ENCODE data around the gene MAMLD1.

MAMLD1 gene, protein sequence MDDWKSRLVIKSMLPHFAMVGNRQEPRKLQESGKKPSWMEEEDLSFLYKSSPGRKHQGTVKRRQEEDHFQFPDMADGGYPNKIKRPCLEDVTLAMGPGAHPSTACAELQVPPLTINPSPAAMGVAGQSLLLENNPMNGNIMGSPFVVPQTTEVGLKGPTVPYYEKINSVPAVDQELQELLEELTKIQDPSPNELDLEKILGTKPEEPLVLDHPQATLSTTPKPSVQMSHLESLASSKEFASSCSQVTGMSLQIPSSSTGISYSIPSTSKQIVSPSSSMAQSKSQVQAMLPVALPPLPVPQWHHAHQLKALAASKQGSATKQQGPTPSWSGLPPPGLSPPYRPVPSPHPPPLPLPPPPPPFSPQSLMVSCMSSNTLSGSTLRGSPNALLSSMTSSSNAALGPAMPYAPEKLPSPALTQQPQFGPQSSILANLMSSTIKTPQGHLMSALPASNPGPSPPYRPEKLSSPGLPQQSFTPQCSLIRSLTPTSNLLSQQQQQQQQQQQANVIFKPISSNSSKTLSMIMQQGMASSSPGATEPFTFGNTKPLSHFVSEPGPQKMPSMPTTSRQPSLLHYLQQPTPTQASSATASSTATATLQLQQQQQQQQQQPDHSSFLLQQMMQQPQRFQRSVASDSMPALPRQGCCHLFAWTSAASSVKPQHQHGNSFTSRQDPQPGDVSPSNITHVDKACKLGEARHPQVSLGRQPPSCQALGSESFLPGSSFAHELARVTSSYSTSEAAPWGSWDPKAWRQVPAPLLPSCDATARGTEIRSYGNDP

DNA sequence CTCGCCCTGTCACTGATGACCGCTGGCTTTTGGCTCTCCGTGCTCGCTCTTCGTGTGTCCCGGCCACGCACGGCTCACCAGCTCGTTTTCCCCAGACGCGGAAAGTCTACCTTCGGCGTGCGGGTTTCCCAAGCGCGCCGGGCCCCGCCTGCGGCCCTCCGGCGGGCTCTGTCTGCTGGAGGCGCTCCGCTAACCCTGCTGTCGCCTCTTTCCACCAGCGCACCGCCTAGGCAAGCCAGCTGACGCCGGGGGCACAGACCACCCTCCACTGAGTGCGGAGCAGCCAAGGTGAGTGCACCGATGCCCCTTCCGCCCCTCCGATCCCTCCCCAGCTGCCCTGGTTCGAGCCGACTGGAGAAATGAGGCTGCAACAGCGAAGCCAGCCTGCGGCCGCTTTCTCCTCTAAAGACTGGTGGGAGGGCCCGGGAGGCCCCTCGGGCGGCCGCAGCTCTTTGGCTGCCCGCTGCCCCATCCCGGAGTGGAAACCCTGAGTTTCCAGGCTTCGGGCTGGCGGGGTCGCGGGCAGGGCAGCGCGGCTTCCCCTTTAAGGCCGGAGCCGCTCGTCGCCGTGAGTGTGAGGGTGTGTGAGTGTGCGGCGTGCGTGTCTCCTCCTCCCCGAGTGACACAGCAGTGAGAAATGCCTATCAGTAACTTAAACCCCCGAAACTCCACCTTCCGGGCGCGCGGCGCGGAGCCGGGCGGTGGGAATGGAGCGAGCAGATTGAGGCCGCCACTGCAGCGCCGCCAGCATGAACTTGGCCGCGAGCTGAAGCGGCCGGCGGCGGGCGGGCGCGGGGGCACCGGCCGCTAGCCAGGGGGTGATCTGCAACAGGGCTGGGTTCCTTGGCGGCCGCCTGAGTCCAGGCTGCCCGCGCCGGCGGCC lies at the start of gene MAMLD1:
Gene MAMLD1, plus strand, starts transcription at position 719 of the 883 bp plus-strand sequence. CDS start 82,200 bp downstream, outside the sequence.
- H3K9me2 ChIP-seq (replicated peaks; ENCODE audit: control insufficient read depth, low read length): no peaks in the 10 kb centered on the region
- no peaks in the 10 kb centered on the region for H3F3A ChIP-seq (ENCODE audit: control insufficient read depth, insufficient read depth)
- peaks cover 40% of the 10 kb centered on the region for H3K27me3 ChIP-seq (ENCODE audit: control insufficient read depth, low read length)
- no peak for TF ChIP-seq EZH2phosphoT487 (IDR thresholded peaks at IDR 0.05; ENCODE audit: borderline replicate concordance, low read length)
- TF ChIP-seq, protein P1, sequence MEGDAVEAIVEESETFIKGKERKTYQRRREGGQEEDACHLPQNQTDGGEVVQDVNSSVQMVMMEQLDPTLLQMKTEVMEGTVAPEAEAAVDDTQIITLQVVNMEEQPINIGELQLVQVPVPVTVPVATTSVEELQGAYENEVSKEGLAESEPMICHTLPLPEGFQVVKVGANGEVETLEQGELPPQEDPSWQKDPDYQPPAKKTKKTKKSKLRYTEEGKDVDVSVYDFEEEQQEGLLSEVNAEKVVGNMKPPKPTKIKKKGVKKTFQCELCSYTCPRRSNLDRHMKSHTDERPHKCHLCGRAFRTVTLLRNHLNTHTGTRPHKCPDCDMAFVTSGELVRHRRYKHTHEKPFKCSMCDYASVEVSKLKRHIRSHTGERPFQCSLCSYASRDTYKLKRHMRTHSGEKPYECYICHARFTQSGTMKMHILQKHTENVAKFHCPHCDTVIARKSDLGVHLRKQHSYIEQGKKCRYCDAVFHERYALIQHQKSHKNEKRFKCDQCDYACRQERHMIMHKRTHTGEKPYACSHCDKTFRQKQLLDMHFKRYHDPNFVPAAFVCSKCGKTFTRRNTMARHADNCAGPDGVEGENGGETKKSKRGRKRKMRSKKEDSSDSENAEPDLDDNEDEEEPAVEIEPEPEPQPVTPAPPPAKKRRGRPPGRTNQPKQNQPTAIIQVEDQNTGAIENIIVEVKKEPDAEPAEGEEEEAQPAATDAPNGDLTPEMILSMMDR (IDR thresholded peaks at IDR 0.05; ENCODE audit: low read depth, low read length, poor library complexity, severe bottlenecking): no peak
- H3K79me2 ChIP-seq (ENCODE audit: control insufficient read depth, low read length): no peaks in the 10 kb centered on the region
- no peaks in the 10 kb centered on the region for H3K9me3 ChIP-seq (ENCODE audit: control insufficient read depth, insufficient read depth, low read length)
- no peaks in the 10 kb centered on the region for H4K20me1 ChIP-seq (ENCODE audit: control insufficient read depth, insufficient read depth, low read depth, low read length)
- no peak within 1 kb of the TSS for H3K27ac ChIP-seq (ENCODE audit: low read depth, low read length)
- H3K4me2 ChIP-seq (ENCODE audit: low read length): no peak within 1 kb of the TSS
- no peaks in the 10 kb centered on the region for H3K36me3 ChIP-seq (ENCODE audit: control insufficient read depth, low read length)
- H3K4me1 ChIP-seq (ENCODE audit: control insufficient read depth, low read length): no peaks in the 10 kb centered on the region
- H3K4me3 ChIP-seq (ENCODE audit: low read length): no peak within 1 kb of the TSS

DNA sequence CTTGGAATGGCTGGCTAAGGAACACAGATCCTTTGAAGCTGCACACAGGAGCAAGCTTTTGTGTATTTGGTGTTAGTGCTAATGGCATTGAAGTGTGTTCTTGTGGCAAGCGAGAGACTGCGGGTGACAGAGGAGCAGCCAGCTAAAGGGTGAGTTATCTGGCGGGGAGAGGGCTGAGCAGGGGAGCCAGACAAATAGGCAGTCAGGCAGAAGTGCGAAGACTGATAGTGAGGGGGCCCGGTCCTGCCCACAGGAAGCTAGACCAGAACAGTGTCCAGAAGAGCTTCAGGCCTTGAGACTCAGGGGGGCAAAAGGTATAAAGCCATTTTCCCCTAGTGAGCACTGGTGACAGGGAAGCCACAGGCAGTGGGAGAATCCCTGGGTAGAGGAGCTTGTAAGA lies 49.6 kb upstream of the MAMLD1 start:
- Histone ChIP-seq H3K27me3 (ENCODE audit: control insufficient read depth, low read length) (no peaks in the 10 kb centered on the region), H4K20me1 (ENCODE audit: control insufficient read depth, insufficient read depth, low read depth, low read length) (no peaks in the 10 kb centered on the region), H3K4me1 (ENCODE audit: control insufficient read depth, low read length) (no peaks in the 10 kb centered on the region), H3K9me3 (ENCODE audit: control insufficient read depth, insufficient read depth, low read length) (no peaks in the 10 kb centered on the region), H3K9me2 (replicated peaks; ENCODE audit: control insufficient read depth, low read length) (no peaks in the 10 kb centered on the region), H3K4me2 (ENCODE audit: low read length) (no peak overlapping the region), H3F3A (ENCODE audit: control insufficient read depth, insufficient read depth) (no peaks in the 10 kb centered on the region), H3K27ac (ENCODE audit: low read depth, low read length) (no peak overlapping the region), H3K79me2 (ENCODE audit: control insufficient read depth, low read length) (no peaks in the 10 kb centered on the region), H3K4me3 (ENCODE audit: low read length) (no peak overlapping the region), H3K36me3 (ENCODE audit: control insufficient read depth, low read length) (no peaks in the 10 kb centered on the region)
- TF ChIP-seq, protein P1 (IDR thresholded peaks at IDR 0.05; ENCODE audit: low read depth, low read length, poor library complexity, severe bottlenecking): no peak
- no peak for TF ChIP-seq EZH2phosphoT487 (IDR thresholded peaks at IDR 0.05; ENCODE audit: borderline replicate concordance, low read length)

DNA sequence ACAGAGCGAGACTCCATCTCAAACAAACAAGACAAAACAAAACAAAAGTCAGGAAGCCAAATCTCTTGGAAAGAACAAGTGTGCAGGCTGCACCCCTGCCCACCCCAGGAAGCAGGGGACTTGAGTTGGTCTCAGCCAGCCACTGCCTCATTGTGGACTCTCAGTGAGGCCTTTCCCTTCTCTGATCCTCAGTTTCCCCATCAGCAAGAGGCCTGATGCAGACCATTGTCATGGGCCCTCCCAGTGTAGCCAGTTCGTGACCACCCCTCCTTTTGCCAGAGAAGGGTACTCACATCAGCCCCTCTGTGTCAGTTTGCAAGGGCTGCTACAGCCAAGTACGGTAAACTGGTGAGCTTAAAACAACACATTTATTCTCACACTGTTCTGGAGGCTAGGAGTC lies 48.9 kb upstream of the MAMLD1 start:
- Histone ChIP-seq H3K79me2 (ENCODE audit: control insufficient read depth, low read length) (no peaks in the 10 kb centered on the region), H3K36me3 (ENCODE audit: control insufficient read depth, low read length) (no peaks in the 10 kb centered on the region), H4K20me1 (ENCODE audit: control insufficient read depth, insufficient read depth, low read depth, low read length) (no peaks in the 10 kb centered on the region), H3F3A (ENCODE audit: control insufficient read depth, insufficient read depth) (no peaks in the 10 kb centered on the region), H3K9me2 (replicated peaks; ENCODE audit: control insufficient read depth, low read length) (no peaks in the 10 kb centered on the region), H3K4me1 (ENCODE audit: control insufficient read depth, low read length) (no peaks in the 10 kb centered on the region), H3K4me3 (ENCODE audit: low read length) (no peak overlapping the region), H3K4me2 (ENCODE audit: low read length) (no peak overlapping the region), H3K27ac (ENCODE audit: low read depth, low read length) (no peak overlapping the region), H3K27me3 (ENCODE audit: control insufficient read depth, low read length) (no peaks in the 10 kb centered on the region), H3K9me3 (ENCODE audit: control insufficient read depth, insufficient read depth, low read length) (no peaks in the 10 kb centered on the region)
- TF ChIP-seq EZH2phosphoT487 (IDR thresholded peaks at IDR 0.05; ENCODE audit: borderline replicate concordance, low read length): no peak
- TF ChIP-seq, protein P1 (IDR thresholded peaks at IDR 0.05; ENCODE audit: low read depth, low read length, poor library complexity, severe bottlenecking): no peak
